K562 (cell line): ENCODE data around the gene RNF166. TPM values are rescaled to one million over a fixed set of nuclear protein-coding genes. Genes with fewer than 3 reads are reported as not detected.

ENCODE experiments used
- ATAC-seq: fragments of 200-7000 bp; cut with Tn5 transposase; 3 replicates; pipeline ENCODE4 v1.9.1; 2020; ENCODE audit warnings: moderate library complexity
- BruUV-seq: library from RNA; stranded (reverse); fragments of 400-500 nt; replicated peaks from 2 replicates; lab custom pipeline; 2021; lab: Mats Ljungman, UMichigan
- CTCF ChIA-PET: fragments of 300-600 bp; formaldehyde crosslinking; extraction: SDS; loops from one replicate; lab custom pipeline; 2021; ENCODE audit warnings: low intra/inter-chr PET ratio; lab: Yijun Ruan, JAX
- POLR2A ChIA-PET: fragments of 300-600, 350-650 bp; sonication (Branson Sonifier 250); formaldehyde crosslinking; extraction: SDS; loops from one replicate; lab custom pipeline; 2021; ENCODE audit warnings: antibody characterized with exemption, inconsistent platforms; lab: Yijun Ruan, JAX
- DNase-seq, 4 experiments: peaks; one replicate each; pipeline versions ENCODE4 v3.0.0 to v3.0.0-alpha.2; 2011 to 2018; ENCODE audit warnings: low spot score in 3 of 4, mixed read lengths in 3 of 4; ENCODE audit errors: extremely low read depth in 1 of 4
- FAIRE-seq: peaks from 2 replicates; lab custom pipeline; 2011; peaks lifted over from hg19 to GRCh38; lab: Jason Lieb, UNC
- H2AFZ ChIP-seq: 2 replicates; pipeline ENCODE4 v1.6.0; 2011; ENCODE audit warnings: low read depth, low read length, control low read depth, inconsistent platforms
- H3K27ac ChIP-seq: fragments of 200-600 bp; 3 replicates; pipeline ENCODE4 v1.8.0; 2011; ENCODE audit warnings: low read depth, mild to moderate bottlenecking, control low read depth, inconsistent platforms, low read length, moderate library complexity, mixed read lengths; ENCODE audit errors: extremely low read depth
- H3K27me3 ChIP-seq, 2 experiments: fragments of 300-600 bp in 1 of 2; 2 replicates in 1 of 2; 3 replicates in 1 of 2; pipeline versions ENCODE4 v1.6.0 to v1.8.0; 2011; ENCODE audit warnings: inconsistent platforms in 2 of 2, low read length in 2 of 2, mild to moderate bottlenecking in 1 of 2, mixed read lengths in 1 of 2, moderate library complexity in 1 of 2; ENCODE audit not compliant: control insufficient read depth in 2 of 2, insufficient read depth in 2 of 2
- H3K36me3 ChIP-seq: fragments of 300-600 bp; 3 replicates; pipeline ENCODE4 v1.8.0; 2011; ENCODE audit warnings: mild to moderate bottlenecking, low read length, inconsistent platforms; ENCODE audit not compliant: control insufficient read depth, insufficient read depth
- H3K4me1 ChIP-seq, 2 experiments: fragments of 200-600 bp in 1 of 2; replicated peaks in 1 of 2; 2 replicates in 1 of 2; 3 replicates in 1 of 2; pipeline versions ENCODE4 v1.5.1 to v1.8.0; 2011; ENCODE audit warnings: inconsistent platforms in 2 of 2, low read length in 2 of 2, mild to moderate bottlenecking in 1 of 2, mixed read lengths in 1 of 2, moderate library complexity in 1 of 2; ENCODE audit not compliant: control insufficient read depth in 2 of 2, insufficient read depth in 2 of 2
- H3K4me2 ChIP-seq: 2 replicates; pipeline ENCODE4 v1.6.1; 2011; ENCODE audit warnings: low read length, control low read depth, inconsistent platforms, mixed read lengths; ENCODE audit not compliant: insufficient read depth
- H3K4me3 ChIP-seq: fragments of 200-600 bp; sonication (generic), shearing (Covaris generic); 2 replicates; pipeline ENCODE4 v1.5.1; 2016; ENCODE audit warnings: control low read depth, inconsistent platforms
- H3K79me2 ChIP-seq: fragments of 200-600 bp; 3 replicates; pipeline ENCODE4 v1.8.0; 2011; ENCODE audit warnings: low read length, inconsistent platforms; ENCODE audit not compliant: control insufficient read depth, insufficient read depth
- H3K9ac ChIP-seq, 2 experiments: 2 replicates each; pipeline versions ENCODE4 v1.6.0 to v1.6.1; 2011; ENCODE audit warnings: low read depth in 2 of 2, low read length in 2 of 2, control low read depth in 1 of 2, inconsistent platforms in 1 of 2, mild to moderate bottlenecking in 1 of 2, mixed read lengths in 1 of 2; ENCODE audit not compliant: insufficient read depth in 1 of 2
- H3K9me1 ChIP-seq: one replicate; pipeline ENCODE4 v1.6.0; 2011; ENCODE audit warnings: inconsistent platforms, mild to moderate bottlenecking, low read length, moderate library complexity; ENCODE audit not compliant: control insufficient read depth, insufficient read depth
- H3K9me3 ChIP-seq: replicated peaks from 2 replicates; pipeline ENCODE4 v1.5.1; 2011; ENCODE audit warnings: low read depth, low read length, inconsistent platforms; ENCODE audit not compliant: control insufficient read depth, insufficient read depth
- H4K20me1 ChIP-seq: replicated peaks from 2 replicates; pipeline ENCODE4 v1.6.1; 2011; ENCODE audit warnings: low read length, inconsistent platforms, mixed read lengths; ENCODE audit not compliant: control insufficient read depth, insufficient read depth
- C11orf30 ChIP-seq: fragments of 450-650 bp; IDR thresholded peaks from 2 replicates; pipeline ENCODE4 v1.6.1; 2016; ENCODE audit warnings: low read depth, mild to moderate bottlenecking
- CTCF ChIP-seq, 3 experiments: IDR thresholded peaks in 2 of 3; conservative IDR thresholded peaks in 1 of 3; 2 replicates each; pipeline ENCODE4 v1.5.1; 2011 to 2012; ENCODE audit warnings: low read length in 3 of 3, mild to moderate bottlenecking in 3 of 3, control low read depth in 2 of 3, improper control_type of control experiment in 1 of 3, inconsistent platforms in 1 of 3, low read depth in 1 of 3, mixed read lengths in 1 of 3, moderate library complexity in 1 of 3; ENCODE audit not compliant: insufficient read depth in 2 of 3
- GATA2 ChIP-seq: sonication (generic); formaldehyde crosslinking; IDR thresholded peaks from 2 replicates; pipeline ENCODE4 v1.4.0; 2020; ENCODE audit warnings: mild to moderate bottlenecking, missing genetic modification reagents
- HSF4 ChIP-seq: fragments of 250-450 bp; sonication (Bioruptor Pico); IDR thresholded peaks from 2 replicates; pipeline ENCODE4 v2.1.2; 2022; ENCODE audit warnings: mild to moderate bottlenecking, moderate library complexity, borderline replicate concordance
- PYGO2 ChIP-seq: fragments of 450-650 bp; IDR thresholded peaks from 2 replicates; pipeline ENCODE4 v1.6.1; 2016; ENCODE audit warnings: mild to moderate bottlenecking, missing genetic modification characterization, moderate library complexity, missing compliant biosample characterization
- YY1 ChIP-seq, 3 experiments: IDR thresholded peaks; 2 replicates each; pipeline ENCODE4 v1.6.1; 2011; ENCODE audit warnings: low read length in 2 of 3, mild to moderate bottlenecking in 2 of 3, moderate library complexity in 2 of 3, borderline replicate concordance in 1 of 3, control low read depth in 1 of 3, low read depth in 1 of 3; ENCODE audit not compliant: insufficient read depth in 3 of 3, insufficient replicate concordance in 2 of 3, control insufficient read depth in 1 of 3, insufficient read length in 1 of 3; ENCODE audit errors: extremely low read depth in 1 of 3
- ZNF3 ChIP-seq: fragments of 250-450 bp; sonication (Bioruptor Pico); IDR thresholded peaks from 2 replicates; pipeline ENCODE4 v1.5.0; 2021; ENCODE audit warnings: mild to moderate bottlenecking, moderate library complexity
- ZNF76 ChIP-seq: fragments of 250-450 bp; sonication (Bioruptor Pico); IDR thresholded peaks from 2 replicates; pipeline ENCODE4 v1.4.0; 2020; ENCODE audit warnings: mild to moderate bottlenecking, moderate library complexity, borderline replicate concordance
- ZNF785 ChIP-seq: fragments of 250-450 bp; sonication (Bioruptor Pico); IDR thresholded peaks from 2 replicates; pipeline ENCODE4 v1.4.0; 2020; ENCODE audit warnings: mild to moderate bottlenecking
- WGBS: fragments of 100-300 bp; shearing (Covaris generic); methylation state at CpG from one replicate; pipeline ENCODE4 v1.1.6; 2016; ENCODE audit warnings: low coverage, mixed read lengths; ENCODE audit not compliant: insufficient coverage; ENCODE audit errors: missing lambda C conversion rate; 5-methylcytosine and 5-hydroxymethylcytosine counted together
- in situ Hi-C: fragments of 300-500 bp; cut with MboI; formaldehyde crosslinking; loops from 4 replicates; pipeline ENCODE4 v1.15.0; 2018; ENCODE audit warnings: inconsistent platforms, mixed read lengths
- intact Hi-C: fragments of 100-400 bp; cut with micrococcal nuclease; formaldehyde crosslinking; loops from 2 replicates; pipeline ENCODE4 v1.14.2; 2022
- polyA plus RNA-seq, 8 experiments: library from polyadenylated mRNA; depleted of rRNA in 4 of 8; stranded (reverse) in 5 of 8; unstranded in 3 of 8; fragments of >200 nt; fragmentation: Nextera tagmentation in 2 of 8; fragmentation: Illumina TruSeq in 1 of 8; extraction: Ambion mirVana in 2 of 8; extraction: Trizol in 1 of 8; gene quantifications; 2 replicates each; pipeline versions ENCODE4 v1.2.1 to v1.2.3, GENCODE V29; 2011 to 2014; ENCODE audit warnings: inconsistent platforms in 1 of 8, missing spikeins in 1 of 8
- total RNA-seq, 7 experiments: library from RNA; depleted of rRNA in 6 of 7; stranded (reverse); fragments of >200 nt in 6 of 7; fragmentation: Illumina TruSeq in 2 of 7; extraction: Trizol in 2 of 7; gene quantifications; 2 replicates each; pipeline versions ENCODE4 v1.2.1 to v1.2.3, GENCODE V29; 2011 to 2021; ENCODE audit warnings: low replicate concordance in 1 of 7
- TF ChIP-seq, protein P1 (sequence below): fragments of 150-350 bp; IDR thresholded peaks from 2 replicates; pipeline ENCODE4 v1.6.1; 2014; ENCODE audit warnings: low read depth, mild to moderate bottlenecking, low read length, borderline replicate concordance

Gene RNF166
- total and polyA plus RNA-seq, 9 of the 15 experiments (the other 6 are each of a cell fraction or from before 2014, with no cell fraction given): 0.56 to 60.3 (median 19.5) TPM

GRCh38 chr16:88665148-88665547 is 41.1 kb downstream of the RNF166 start:
- Histone ChIP-seq H3K9me3 (no peaks in the 10 kb centered on the region), H3K9me1 (no peaks in the 10 kb centered on the region), H3K4me1 (peaks cover 11 to 53% of the 10 kb centered on the region in 2 experiments), H3K4me3 (no peak overlapping the region), H3K27me3 (no peaks in the 10 kb centered on the region), H3K9ac (peak overlapping the region in 1 of 2 experiments; percentile 79; a peak in 1 of 4 replicates), H3K79me2 (peaks cover 49% of the 10 kb centered on the region), H3K4me2 (no peak overlapping the region), H4K20me1 (0 out of 2 replicates have a peak, but pooled peaks cover under 1% of the 10 kb centered on the region), H3K27ac (no peak overlapping the region), H3K36me3 (peaks cover 18% of the 10 kb centered on the region; the same call in 2 of the 3 replicates), H2AFZ (no peak overlapping the region)
- ATAC-seq (no peak), DNase-seq (no peak), FAIRE-seq (no peak)
- no TSS peak for BruUV-seq
- WGBS: 47% methylated on average over 4 of the region's 4 CpGs
- ChIA-PET CTCF (no interaction called here), POLR2A (interaction anchor here (0.6 to 1.3 kb wide), 5 partner anchors 10 to 1282 kb away, joined by 3 to 6 read pairs (median 4); no protein-coding TSS in a partner anchor)
- no peak for TF ChIP-seq HSF4 (CRISPR knock-in tag)
- no peak for TF ChIP-seq GATA2 (CRISPR knock-in tag)
- TF ChIP-seq, protein P1, sequence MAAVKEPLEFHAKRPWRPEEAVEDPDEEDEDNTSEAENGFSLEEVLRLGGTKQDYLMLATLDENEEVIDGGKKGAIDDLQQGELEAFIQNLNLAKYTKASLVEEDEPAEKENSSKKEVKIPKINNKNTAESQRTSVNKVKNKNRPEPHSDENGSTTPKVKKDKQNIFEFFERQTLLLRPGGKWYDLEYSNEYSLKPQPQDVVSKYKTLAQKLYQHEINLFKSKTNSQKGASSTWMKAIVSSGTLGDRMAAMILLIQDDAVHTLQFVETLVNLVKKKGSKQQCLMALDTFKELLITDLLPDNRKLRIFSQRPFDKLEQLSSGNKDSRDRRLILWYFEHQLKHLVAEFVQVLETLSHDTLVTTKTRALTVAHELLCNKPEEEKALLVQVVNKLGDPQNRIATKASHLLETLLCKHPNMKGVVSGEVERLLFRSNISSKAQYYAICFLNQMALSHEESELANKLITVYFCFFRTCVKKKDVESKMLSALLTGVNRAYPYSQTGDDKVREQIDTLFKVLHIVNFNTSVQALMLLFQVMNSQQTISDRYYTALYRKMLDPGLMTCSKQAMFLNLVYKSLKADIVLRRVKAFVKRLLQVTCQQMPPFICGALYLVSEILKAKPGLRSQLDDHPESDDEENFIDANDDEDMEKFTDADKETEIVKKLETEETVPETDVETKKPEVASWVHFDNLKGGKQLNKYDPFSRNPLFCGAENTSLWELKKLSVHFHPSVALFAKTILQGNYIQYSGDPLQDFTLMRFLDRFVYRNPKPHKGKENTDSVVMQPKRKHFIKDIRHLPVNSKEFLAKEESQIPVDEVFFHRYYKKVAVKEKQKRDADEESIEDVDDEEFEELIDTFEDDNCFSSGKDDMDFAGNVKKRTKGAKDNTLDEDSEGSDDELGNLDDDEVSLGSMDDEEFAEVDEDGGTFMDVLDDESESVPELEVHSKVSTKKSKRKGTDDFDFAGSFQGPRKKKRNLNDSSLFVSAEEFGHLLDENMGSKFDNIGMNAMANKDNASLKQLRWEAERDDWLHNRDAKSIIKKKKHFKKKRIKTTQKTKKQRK: no peak
- no peak for TF ChIP-seq ZNF76 (CRISPR knock-in tag)
- TF ChIP-seq CTCF (IDR thresholded peaks at IDR 0.05 in 2 of 3, conservative IDR thresholded peaks at IDR 0.05 in 1 of 3; ENCODE audit: insufficient read depth in 2 of 3, low read depth in 1 of 3, low read length in 3 of 3): no peak
- TF ChIP-seq ZNF3 (CRISPR knock-in tag): no peak
- TF ChIP-seq YY1 (IDR thresholded peaks at IDR 0.05; ENCODE audit: borderline replicate concordance in 1 of 3, control insufficient read depth in 1 of 3, extremely low read depth in 1 of 3, insufficient read depth in 3 of 3, insufficient read length in 1 of 3, insufficient replicate concordance in 2 of 3, low read depth in 1 of 3, low read length in 2 of 3): no peak
- no peak for TF ChIP-seq ZNF785
- TF ChIP-seq PYGO2 (tag): no peak
- no peak for TF ChIP-seq C11orf30
- in situ Hi-C loops: no loop called here
- intact Hi-C loops: no loop called here
